Measurements from ENCODE around the gene TCTN2. TPM values are rescaled to one million over a fixed set of nuclear protein-coding genes. Genes with fewer than 3 reads are reported as not detected.

Gene TCTN2
- total and polyA plus RNA-seq, 2 donors from 2014 or later: 12.5 to 31.6 TPM

DNA sequence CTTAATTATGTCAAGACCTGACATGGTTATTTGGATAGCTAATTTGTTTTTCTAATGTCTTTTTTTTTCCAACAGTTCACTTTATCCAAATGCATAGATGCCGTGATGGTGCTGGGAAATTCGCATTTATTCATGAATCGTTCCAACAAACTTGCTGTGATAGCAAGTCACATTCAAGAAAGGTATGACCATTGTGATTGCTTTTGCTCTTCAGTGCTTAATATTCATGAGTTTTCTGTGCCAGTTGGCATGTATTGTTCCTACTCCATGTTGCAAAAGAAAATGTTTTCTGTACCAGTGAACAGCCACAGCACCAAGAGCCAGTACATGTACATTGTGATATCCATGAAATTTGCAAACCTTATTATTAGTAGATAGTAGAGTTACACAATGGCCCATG is 25.5 kb upstream of the TCTN2 start:
- no peak for FAIRE-seq
- H3K36me3 ChIP-seq (ENCODE audit: control insufficient read depth in 2 of 3, insufficient read depth in 3 of 3, low read length in 3 of 3): peaks cover 0 to 27% (median 18%) of the 10 kb centered on the region in 3 donors
- H3K27me3 ChIP-seq (ENCODE audit: control insufficient read depth, insufficient read depth, low read length): no peaks in the 10 kb centered on the region

DNA sequence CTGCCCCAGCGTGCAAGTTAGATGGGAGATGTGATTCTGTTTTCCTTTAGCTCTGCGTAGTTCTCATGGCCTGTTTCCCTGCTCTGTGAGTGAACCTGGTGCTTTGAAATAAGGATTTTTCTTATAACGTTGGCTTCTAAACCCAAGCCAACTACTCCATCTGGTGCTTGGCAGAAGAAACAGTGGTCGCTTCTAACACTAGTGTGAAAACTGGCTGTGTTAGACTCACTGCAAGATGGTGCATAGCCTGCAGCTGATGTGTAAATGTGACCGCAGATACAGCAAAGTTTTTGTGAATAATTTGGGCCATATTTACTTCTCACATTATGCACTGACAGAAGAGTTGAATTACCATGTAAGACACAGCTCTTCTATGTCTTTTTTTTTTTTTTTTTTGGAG is 25.0 kb upstream of the TCTN2 start:
- no peaks in the 10 kb centered on the region for H3K4me1 ChIP-seq (ENCODE audit: control insufficient read depth in 2 of 3, insufficient read depth in 2 of 3, low read depth in 1 of 3, low read length in 3 of 3)
- H3K4me3 ChIP-seq (ENCODE audit: low read length in 3 of 3): no peak overlapping the region
- H3K9ac ChIP-seq (ENCODE audit: low read length in 3 of 3): no peak overlapping the region
- TF ChIP-seq, protein P1, sequence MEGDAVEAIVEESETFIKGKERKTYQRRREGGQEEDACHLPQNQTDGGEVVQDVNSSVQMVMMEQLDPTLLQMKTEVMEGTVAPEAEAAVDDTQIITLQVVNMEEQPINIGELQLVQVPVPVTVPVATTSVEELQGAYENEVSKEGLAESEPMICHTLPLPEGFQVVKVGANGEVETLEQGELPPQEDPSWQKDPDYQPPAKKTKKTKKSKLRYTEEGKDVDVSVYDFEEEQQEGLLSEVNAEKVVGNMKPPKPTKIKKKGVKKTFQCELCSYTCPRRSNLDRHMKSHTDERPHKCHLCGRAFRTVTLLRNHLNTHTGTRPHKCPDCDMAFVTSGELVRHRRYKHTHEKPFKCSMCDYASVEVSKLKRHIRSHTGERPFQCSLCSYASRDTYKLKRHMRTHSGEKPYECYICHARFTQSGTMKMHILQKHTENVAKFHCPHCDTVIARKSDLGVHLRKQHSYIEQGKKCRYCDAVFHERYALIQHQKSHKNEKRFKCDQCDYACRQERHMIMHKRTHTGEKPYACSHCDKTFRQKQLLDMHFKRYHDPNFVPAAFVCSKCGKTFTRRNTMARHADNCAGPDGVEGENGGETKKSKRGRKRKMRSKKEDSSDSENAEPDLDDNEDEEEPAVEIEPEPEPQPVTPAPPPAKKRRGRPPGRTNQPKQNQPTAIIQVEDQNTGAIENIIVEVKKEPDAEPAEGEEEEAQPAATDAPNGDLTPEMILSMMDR (IDR thresholded peaks at IDR 0.05; ENCODE audit: borderline replicate concordance, extremely low read depth, insufficient read depth): no peak
- FAIRE-seq (no peak), DNase-seq (no peak)
- H3K9me3 ChIP-seq (ENCODE audit: control insufficient read depth in 2 of 3, insufficient read depth in 1 of 3, low read length in 3 of 3): no peaks in the 10 kb centered on the region
- H3K27ac ChIP-seq (ENCODE audit: low read depth in 2 of 2, low read length in 2 of 2): no peak overlapping the region
- no peaks in the 10 kb centered on the region for H3K27me3 ChIP-seq (ENCODE audit: control insufficient read depth, insufficient read depth, low read length)
- peaks cover 0 to 27% (median 18%) of the 10 kb centered on the region in 3 donors for H3K36me3 ChIP-seq (ENCODE audit: control insufficient read depth in 2 of 3, insufficient read depth in 3 of 3, low read length in 3 of 3)
- intact Hi-C loops (cut with DNase I): no loop called here

More for the DNA sequence above, 25.5 kb upstream of the TCTN2 start:
- Histone ChIP-seq H3K9ac (ENCODE audit: low read length in 3 of 3) (no peak overlapping the region), H3K9me3 (ENCODE audit: control insufficient read depth in 2 of 3, insufficient read depth in 1 of 3, low read length in 3 of 3) (no peaks in the 10 kb centered on the region), H3K4me3 (ENCODE audit: low read length in 3 of 3) (no peak overlapping the region), H3K27ac (ENCODE audit: low read depth in 2 of 2, low read length in 2 of 2) (no peak overlapping the region), H3K4me1 (ENCODE audit: control insufficient read depth in 2 of 3, insufficient read depth in 2 of 3, low read depth in 1 of 3, low read length in 3 of 3) (no peaks in the 10 kb centered on the region)
- intact Hi-C loops (cut with DNase I): no loop called here
- TF ChIP-seq, protein P1 (IDR thresholded peaks at IDR 0.05; ENCODE audit: borderline replicate concordance, extremely low read depth, insufficient read depth): no peak
- DNase-seq: no peak

DNA sequence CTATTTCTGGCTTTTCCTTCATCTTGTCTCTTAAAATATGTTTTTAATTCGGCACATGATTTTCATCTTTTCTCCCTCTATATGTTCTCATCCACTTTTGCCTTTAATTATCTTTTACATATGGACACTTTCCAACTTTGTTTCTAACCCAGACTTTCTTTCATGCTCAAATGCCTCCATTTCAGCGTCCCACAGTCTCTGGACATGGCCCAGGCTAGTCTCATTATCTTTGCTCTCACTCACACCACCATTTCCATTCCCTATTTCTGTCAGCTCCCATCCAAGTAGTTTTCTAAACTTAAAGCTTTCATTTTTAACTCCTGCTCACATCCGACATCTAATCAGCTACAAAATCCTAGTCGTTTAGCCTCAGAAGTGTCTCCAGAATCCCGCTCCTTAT is 22.5 kb upstream of the TCTN2 start:
- Histone ChIP-seq H3K27ac (ENCODE audit: low read depth in 2 of 2, low read length in 2 of 2) (no peak overlapping the region), H3K4me1 (ENCODE audit: control insufficient read depth in 2 of 3, insufficient read depth in 2 of 3, low read depth in 1 of 3, low read length in 3 of 3) (no peaks in the 10 kb centered on the region), H3K9me3 (ENCODE audit: control insufficient read depth in 2 of 3, insufficient read depth in 1 of 3, low read length in 3 of 3) (no peaks in the 10 kb centered on the region), H3K4me3 (ENCODE audit: low read length in 3 of 3) (no peak overlapping the region), H3K27me3 (ENCODE audit: control insufficient read depth, insufficient read depth, low read length) (no peaks in the 10 kb centered on the region), H3K9ac (ENCODE audit: low read length in 3 of 3) (no peak overlapping the region), H3K36me3 (ENCODE audit: control insufficient read depth in 2 of 3, insufficient read depth in 3 of 3, low read length in 3 of 3) (peaks cover 3 to 27% (median 18%) of the 10 kb centered on the region in 3 donors)
- FAIRE-seq: no peak
- intact Hi-C loops (cut with DNase I): no loop called here
- DNase-seq: no peak
- TF ChIP-seq, protein P1 (IDR thresholded peaks at IDR 0.05; ENCODE audit: borderline replicate concordance, extremely low read depth, insufficient read depth): no peak

DNA sequence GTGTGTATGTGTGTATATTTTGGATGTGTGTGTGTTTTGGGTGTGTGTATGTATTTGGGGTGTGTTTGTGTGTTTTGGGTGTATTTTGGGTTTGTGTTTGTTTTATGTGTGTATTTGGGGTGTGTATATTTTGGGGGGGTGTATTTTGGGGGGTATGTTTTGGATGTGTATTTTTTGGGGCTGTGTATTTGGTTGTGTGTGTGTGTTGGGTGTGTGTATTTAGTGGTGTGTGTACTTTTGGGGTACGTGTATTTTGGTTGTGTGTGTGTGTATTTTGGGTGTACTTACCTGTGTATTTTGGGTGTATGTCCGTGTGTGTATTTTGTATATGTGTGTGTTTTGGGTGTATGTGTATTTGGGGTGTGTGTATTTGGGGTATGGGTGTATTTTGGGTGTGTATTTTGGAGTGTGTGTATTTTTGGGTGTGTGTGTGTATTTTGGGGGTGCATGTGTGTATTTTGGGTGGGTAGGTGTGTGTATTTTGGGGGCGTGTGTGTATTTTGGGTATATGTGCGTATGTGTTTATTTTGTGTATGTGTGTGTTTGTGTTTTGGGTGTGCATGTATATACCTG is 16.7 kb upstream of the TCTN2 start:
- intact Hi-C loops (cut with DNase I): no loop called here
- Histone ChIP-seq H3K36me3 (ENCODE audit: control insufficient read depth in 2 of 3, insufficient read depth in 3 of 3, low read length in 3 of 3) (peaks cover 5 to 16% (median 11%) of the 10 kb centered on the region in 3 donors), H3K27ac (ENCODE audit: low read depth in 2 of 2, low read length in 2 of 2) (no peak overlapping the region), H3K9ac (ENCODE audit: low read length in 3 of 3) (no peak overlapping the region), H3K27me3 (ENCODE audit: control insufficient read depth, insufficient read depth, low read length) (no peaks in the 10 kb centered on the region), H3K4me1 (ENCODE audit: control insufficient read depth in 2 of 3, insufficient read depth in 2 of 3, low read depth in 1 of 3, low read length in 3 of 3) (no peaks in the 10 kb centered on the region), H3K4me3 (ENCODE audit: low read length in 3 of 3) (no peak overlapping the region), H3K9me3 (ENCODE audit: control insufficient read depth in 2 of 3, insufficient read depth in 1 of 3, low read length in 3 of 3) (no peaks in the 10 kb centered on the region)
- DNase-seq (no peak), FAIRE-seq (no peak)
- TF ChIP-seq, protein P1 (IDR thresholded peaks at IDR 0.05; ENCODE audit: borderline replicate concordance, extremely low read depth, insufficient read depth): no peak

All from kidney (tissue), 14 donors.